ENCODE measurements around the gene GRM5.
"Not testable (repeated sequence)": the region's sequence is repeated elsewhere in the genome, so short reads cannot be mapped to it uniquely, and the experiment has no call there.

GRM5 gene

GRCh38 chr11:88979641-88980040 lies 86.1 kb downstream of the GRM5 start:
- no peak for DNase-seq (ENCODE audit: low read depth)
- TF ChIP-seq CTCF (IDR thresholded peaks at IDR 0.05; ENCODE audit: low read depth, low read length, missing control alignments): no peak
- no peak overlapping the region for H3K4me3 ChIP-seq (ENCODE audit: low read depth, low read length)

- H3K4me3 ChIP-seq (ENCODE audit: low read depth, low read length); DNase-seq (ENCODE audit: low read depth): not testable (repeated sequence)
Observed at GRCh38 chr11:88978992-88979391, 86.8 kb downstream of the GRM5 start.

DNA sequence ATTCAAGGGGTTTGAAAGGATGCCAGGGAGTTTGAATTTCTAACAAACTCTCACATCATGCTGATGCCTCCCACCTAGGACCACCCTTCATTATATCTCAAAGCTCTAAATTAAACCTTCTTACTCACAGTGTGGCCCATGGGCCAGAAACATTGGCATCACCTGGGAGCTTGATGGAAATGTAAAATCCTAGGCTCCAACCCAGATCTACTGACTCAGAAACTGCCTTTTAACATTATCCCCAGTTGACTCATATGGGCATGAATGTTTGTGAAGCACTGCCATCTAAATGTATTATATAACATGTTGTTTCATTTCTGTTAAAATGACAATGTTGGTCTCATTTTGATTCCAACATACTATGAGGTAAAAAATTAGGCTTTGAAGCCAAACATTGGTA lies 90.3 kb downstream of the GRM5 start:
- DNase-seq (ENCODE audit: low read depth); H3K4me3 ChIP-seq (ENCODE audit: low read depth, low read length): not testable (repeated sequence)

DNA sequence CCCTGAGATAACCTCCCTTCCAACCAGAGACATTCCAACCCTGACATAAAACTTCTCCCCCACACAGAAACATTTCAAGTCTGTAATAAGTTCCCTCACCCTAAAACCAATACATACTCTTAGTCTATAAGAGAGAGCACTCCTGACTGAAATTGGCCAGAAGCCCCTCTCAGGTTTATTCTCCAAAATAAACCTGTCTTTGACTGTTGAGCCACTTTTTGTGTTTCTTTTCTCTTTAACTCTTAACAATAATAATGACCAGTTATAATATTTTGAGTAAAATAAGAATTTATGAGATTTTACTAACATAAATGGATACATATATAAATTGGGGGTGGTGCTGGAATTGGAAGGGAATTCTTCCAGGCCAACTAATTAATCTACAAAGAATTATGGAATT lies 93.6 kb downstream of the GRM5 start:
- no peak for DNase-seq (ENCODE audit: low read depth)
- H3K4me3 ChIP-seq (ENCODE audit: low read depth, low read length): no peak overlapping the region
- no peak for TF ChIP-seq CTCF (IDR thresholded peaks at IDR 0.05; ENCODE audit: low read depth, low read length, missing control alignments)

DNA sequence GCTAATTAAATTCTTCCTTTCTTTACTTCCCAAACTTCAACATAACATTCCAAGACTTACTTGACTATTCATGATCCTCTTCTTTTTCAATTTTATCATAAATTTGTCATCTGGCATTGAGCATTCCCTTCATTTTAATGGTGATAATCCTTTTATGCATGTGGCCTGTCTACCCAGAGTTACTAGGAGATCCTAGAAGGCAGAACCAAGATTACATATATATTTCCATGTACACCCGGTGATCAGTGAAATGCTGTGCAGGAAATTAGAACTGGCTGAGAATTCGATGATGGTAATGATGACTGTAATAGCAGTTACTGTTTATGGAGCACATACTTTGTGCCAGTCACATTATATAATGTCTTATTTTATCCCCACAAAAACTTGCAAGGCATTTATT lies 104.2 kb downstream of the GRM5 start:
- H3K4me3 ChIP-seq (ENCODE audit: low read depth, low read length); DNase-seq (ENCODE audit: low read depth): not testable (repeated sequence)

DNA sequence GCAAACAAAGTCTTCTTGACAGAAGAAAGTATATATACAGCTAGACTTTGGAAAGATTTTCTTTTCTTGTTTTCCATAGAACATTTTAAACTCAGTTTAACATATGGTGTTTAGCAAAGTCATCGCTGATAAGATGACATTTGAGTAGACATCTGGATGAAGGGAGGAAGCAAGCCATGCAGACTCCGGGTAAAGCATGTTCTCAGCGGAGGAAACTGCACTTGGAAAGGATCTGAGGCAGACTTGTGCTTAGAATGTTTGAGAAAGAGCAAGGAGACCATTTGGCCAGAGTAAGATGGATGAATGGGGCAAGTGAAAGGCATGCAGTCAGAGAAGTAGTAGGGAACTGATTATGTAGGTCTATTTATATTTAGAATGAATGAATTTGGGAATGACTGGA lies 105.9 kb downstream of the GRM5 start:
- H3K4me3 ChIP-seq (ENCODE audit: low read depth, low read length); DNase-seq (ENCODE audit: low read depth): not testable (repeated sequence)

DNA sequence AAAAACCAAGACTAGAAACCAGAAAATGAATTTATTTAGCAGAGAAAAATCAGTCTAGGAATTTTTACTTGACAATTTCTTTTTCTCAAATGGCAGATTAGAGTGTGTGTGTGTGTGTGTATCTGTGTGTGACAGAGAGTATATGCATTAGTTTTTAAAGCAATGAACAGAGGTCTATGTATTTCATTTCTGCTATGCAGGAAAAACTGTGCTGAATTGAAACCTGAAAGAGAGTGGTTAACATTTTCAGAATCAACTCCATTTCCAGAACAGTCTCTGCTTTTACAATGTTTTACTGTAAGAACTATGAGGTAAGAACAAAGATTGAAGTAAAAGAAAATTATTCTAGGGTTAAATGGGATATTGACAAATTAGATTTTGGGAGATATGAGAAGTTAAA lies 114.8 kb downstream of the GRM5 start:
- TF ChIP-seq CTCF (IDR thresholded peaks at IDR 0.05; ENCODE audit: low read depth, low read length, missing control alignments): no peak
- DNase-seq (ENCODE audit: low read depth): no peak
- H3K4me3 ChIP-seq (ENCODE audit: low read depth, low read length): no peak overlapping the region

- H3K4me3 ChIP-seq (ENCODE audit: low read depth, low read length): not testable (repeated sequence)
- peak; percentile 34 for DNase-seq (ENCODE audit: low read depth)
Observed at GRCh38 chr11:88948908-88949307, 116.9 kb downstream of the GRM5 start.

- H3K4me3 ChIP-seq (ENCODE audit: low read depth, low read length); DNase-seq (ENCODE audit: low read depth): not testable (repeated sequence)
Observed at GRCh38 chr11:88947843-88948572, 117.8 kb downstream of the GRM5 start.

DNA sequence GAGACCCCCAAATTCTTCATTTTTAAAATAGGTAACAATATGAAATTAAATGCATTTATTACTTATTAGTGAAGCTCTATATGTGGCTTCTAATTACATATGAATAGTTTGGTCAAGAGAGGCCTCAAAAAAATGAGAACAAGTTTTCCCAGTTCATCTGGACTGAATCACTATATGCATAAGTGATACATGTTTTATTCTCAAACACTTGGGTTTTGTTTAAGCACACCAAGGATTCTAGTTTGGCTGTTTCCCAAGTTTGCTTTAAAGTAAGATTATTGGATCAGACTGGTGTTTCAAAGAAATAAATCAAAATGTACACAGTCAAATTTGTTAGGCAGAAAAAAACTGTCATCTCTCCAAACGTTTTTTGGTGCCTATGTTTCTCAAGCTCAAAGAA lies 136.1 kb downstream of the GRM5 start:
- not testable (repeated sequence) for DNase-seq (ENCODE audit: low read depth); H3K4me3 ChIP-seq (ENCODE audit: low read depth, low read length)

DNA sequence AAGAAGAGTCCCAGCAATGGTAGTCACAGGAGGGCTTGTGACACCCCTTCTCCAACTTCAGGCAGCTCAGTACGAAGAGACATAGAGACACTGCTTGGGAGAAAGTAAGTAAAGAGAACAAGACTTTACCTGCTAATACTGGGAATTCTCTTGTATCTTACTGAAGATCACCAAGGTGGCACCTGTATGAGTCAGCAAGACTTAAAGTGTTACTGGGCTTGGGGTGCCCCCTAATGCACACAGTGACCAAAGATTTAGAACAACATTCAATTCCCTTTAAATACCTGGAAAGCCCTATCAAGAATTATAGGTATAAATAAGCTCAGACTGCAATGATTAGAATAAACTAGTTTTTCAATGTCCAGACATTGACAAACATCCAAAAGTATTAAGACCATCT lies 148.7 kb downstream of the GRM5 start:
- not testable (repeated sequence) for DNase-seq (ENCODE audit: low read depth); H3K4me3 ChIP-seq (ENCODE audit: low read depth, low read length)

DNA sequence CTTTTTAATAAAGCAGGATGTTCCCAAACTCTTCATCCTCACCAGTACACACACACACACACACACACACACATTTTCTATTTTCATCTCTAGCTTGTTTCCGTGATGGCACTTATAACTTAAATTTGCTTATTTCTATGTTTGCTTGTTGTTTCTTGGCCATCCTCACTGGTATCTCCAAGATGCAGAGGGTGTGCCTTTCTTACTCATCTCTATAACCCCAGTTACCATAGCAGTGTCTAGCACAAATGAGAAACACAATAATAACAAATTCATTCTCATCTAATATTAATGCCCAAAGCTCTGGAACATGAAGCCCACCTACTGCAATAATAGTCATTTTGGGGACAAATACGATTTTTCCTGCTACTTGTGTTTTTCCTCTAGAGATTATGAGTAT lies 156.3 kb downstream of the GRM5 start:
- no peak for DNase-seq (ENCODE audit: low read depth)
- H3K4me3 ChIP-seq (ENCODE audit: low read depth, low read length): no peak overlapping the region
- TF ChIP-seq CTCF (IDR thresholded peaks at IDR 0.05; ENCODE audit: low read depth, low read length, missing control alignments): no peak

DNA sequence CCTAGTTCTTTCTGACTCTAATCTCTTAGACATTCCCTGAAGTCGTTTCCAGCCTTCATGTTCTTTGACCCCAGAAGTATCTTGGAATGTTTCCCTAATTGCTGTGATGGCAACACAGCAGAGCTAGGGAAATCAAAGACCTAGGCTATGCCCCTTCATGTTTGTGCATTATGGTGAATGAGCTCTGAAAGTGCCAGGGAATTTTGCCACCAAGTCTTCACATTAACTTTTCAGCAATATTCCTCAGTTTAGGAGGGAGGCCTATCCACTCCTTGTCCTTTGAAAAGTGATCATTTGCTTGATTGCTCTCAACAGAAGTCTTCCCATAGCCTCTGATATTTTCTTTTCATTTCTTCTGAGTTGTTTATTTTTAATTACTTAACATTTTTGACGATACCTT lies 164.3 kb downstream of the GRM5 start:
- DNase-seq (ENCODE audit: low read depth); H3K4me3 ChIP-seq (ENCODE audit: low read depth, low read length): not testable (repeated sequence)

- not testable (repeated sequence) for H3K4me3 ChIP-seq (ENCODE audit: low read depth, low read length); DNase-seq (ENCODE audit: low read depth)
Observed at GRCh38 chr11:88888855-88889254, 176.9 kb downstream of the GRM5 start.

Data from GM12864 (cell line).